ENCODE results near the gene RAB4A. TPM values are rescaled to one million over a fixed set of nuclear protein-coding genes. Genes with fewer than 3 reads are reported as not detected.

The RAB4A gene
- total and polyA plus RNA-seq, 10 of the 15 experiments (the other 5 are each of a cell fraction or from before 2014, with no cell fraction given): 4.0 to 35.8 (median 17.7) TPM

GRCh38 chr1:229248821-229249817 is 21.8 kb upstream of the RAB4A start (continued):
- TF ChIP-seq, protein P1, sequence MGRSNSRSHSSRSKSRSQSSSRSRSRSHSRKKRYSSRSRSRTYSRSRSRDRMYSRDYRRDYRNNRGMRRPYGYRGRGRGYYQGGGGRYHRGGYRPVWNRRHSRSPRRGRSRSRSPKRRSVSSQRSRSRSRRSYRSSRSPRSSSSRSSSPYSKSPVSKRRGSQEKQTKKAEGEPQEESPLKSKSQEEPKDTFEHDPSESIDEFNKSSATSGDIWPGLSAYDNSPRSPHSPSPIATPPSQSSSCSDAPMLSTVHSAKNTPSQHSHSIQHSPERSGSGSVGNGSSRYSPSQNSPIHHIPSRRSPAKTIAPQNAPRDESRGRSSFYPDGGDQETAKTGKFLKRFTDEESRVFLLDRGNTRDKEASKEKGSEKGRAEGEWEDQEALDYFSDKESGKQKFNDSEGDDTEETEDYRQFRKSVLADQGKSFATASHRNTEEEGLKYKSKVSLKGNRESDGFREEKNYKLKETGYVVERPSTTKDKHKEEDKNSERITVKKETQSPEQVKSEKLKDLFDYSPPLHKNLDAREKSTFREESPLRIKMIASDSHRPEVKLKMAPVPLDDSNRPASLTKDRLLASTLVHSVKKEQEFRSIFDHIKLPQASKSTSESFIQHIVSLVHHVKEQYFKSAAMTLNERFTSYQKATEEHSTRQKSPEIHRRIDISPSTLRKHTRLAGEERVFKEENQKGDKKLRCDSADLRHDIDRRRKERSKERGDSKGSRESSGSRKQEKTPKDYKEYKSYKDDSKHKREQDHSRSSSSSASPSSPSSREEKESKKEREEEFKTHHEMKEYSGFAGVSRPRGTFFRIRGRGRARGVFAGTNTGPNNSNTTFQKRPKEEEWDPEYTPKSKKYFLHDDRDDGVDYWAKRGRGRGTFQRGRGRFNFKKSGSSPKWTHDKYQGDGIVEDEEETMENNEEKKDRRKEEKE (IDR thresholded peaks at IDR 0.05): no peak
- TF ChIP-seq TBL1XR1 (IDR thresholded peaks at IDR 0.05; ENCODE audit: low read depth, low read length): no peak
- TF ChIP-seq SIN3A (IDR thresholded peaks at IDR 0.05; ENCODE audit: low read depth, low read length): no peak
- no peak for TF ChIP-seq SUPT20H (IDR thresholded peaks at IDR 0.05; ENCODE audit: borderline replicate concordance, control insufficient read depth, low read depth, low read length)
- TF ChIP-seq E4F1 (IDR thresholded peaks at IDR 0.05; ENCODE audit: borderline replicate concordance, partially characterized antibody): no peak
